Measurements from ENCODE around the gene THAP8.
"Not testable (repeated sequence)": the region's sequence is repeated elsewhere in the genome, so short reads cannot be mapped to it uniquely, and the experiment has no call there.

Gene THAP8

DNA sequence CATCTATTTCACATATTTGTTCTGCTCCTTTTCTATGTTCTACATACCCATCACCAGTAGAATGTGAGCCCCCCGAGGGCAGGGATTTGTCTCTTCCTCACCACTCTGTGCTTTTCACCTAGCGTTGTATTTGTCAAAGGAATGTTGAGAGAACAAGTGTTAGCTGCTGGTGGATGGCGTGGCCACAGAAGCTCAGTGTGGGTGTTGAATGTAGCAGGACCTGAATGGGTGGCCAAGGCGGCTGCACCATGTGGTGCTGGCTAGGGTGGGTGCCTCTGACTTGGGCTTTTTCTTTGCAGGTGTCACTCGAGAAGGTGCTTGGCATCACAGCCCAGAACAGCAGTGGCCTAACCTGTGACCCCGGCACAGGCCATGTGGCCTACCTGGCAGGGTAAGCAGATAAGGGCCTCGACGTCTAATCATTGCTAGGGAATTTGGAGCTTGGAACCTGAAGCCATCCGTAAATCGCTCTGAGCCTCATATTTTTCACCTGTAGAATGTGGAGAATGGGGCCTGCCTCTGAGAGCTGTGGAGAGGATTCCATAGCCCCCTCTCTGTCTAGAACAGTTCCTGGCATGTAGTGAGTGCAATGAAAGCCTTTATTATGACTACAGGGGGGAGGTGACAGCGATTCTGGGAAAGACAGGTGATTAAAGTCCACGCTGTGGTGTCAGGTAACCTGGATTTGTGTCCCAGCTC, 4.5 kb upstream of the THAP8 start:
- no peak overlapping the region for H3K4me3 ChIP-seq (ENCODE audit: low read length)
- no peak for TF ChIP-seq ZNF274 (IDR thresholded peaks at IDR 0.05; ENCODE audit: low read depth, low read length)

DNA sequence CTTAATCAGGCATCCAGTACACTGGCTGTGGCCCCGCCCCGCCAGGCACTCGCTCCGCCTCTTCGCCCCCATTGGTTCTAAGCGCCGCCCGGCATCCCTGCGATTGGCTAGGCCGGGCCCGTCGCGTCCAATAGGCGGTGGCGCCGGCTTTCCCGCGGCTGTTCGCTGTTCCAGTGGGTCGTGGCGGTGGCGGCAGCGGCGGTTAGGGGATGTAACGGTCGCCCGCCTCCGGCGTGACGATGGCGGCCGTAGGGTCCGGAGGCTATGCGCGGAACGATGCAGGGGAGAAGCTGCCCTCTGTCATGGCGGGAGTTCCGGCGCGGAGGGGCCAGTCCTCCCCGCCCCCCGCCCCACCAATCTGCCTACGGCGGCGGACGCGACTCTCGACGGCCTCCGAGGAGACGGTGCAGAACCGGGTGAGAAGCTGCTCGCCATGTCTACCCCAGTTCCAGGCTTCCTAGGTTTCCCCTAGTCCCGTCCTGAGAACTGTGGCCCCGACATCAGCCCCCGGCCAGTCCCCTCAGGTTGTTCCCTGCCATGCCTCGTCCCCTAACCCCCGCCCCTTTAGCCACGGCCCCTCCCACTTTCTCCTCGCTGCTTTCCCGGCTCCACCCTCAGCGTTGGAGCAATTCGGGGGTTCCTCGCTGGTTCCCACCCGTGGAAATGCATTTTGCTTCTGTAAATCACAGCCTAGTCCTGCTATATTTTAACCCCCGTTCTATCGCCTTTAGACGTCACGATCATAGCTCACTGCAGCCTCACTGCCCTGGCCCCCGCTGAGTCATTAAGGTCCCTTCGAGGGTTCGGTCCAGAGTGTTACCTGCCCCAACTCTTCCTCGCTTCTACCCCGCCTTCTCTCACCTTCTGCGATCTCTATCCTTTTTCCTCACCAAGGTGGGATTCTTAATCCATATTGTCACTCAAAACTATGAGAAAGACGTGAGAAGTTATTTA, 925 bp upstream of the THAP8 start, which contains the start of gene WDR62:
WDR62 (plus strand) TSS at position 165 of the 954 bp plus-strand sequence; CDS start at position 240, 75 bp downstream.
- peak within 1 kb of the TSS; percentile 92 for H3K4me3 ChIP-seq (ENCODE audit: low read length)
- TF ChIP-seq ZNF274 (IDR thresholded peaks at IDR 0.05; ENCODE audit: low read depth, low read length): no peak

DNA sequence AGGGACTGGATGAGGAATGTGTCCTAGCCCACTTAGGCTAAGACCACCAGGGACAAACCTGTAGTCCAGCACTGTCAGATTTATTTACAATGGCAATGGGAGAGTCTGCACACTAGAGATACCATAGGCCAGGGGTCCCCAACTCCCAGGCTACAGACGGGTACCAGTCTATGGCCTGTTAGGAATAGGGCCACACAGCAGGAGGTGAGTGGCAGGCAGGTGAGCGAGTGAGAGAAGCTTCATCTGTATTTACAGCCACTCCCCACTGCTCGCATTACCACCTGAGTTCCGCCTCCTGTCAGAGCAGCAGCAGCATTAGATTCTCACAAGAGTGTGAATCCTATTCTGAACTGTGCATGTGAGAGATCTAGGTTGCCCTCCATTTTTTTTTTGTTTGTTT, 2.4 kb downstream of the THAP8 start:
- no peak overlapping the region for H3K4me3 ChIP-seq (ENCODE audit: low read length)
- TF ChIP-seq ZNF274 (IDR thresholded peaks at IDR 0.05; ENCODE audit: low read depth, low read length): no peak

DNA sequence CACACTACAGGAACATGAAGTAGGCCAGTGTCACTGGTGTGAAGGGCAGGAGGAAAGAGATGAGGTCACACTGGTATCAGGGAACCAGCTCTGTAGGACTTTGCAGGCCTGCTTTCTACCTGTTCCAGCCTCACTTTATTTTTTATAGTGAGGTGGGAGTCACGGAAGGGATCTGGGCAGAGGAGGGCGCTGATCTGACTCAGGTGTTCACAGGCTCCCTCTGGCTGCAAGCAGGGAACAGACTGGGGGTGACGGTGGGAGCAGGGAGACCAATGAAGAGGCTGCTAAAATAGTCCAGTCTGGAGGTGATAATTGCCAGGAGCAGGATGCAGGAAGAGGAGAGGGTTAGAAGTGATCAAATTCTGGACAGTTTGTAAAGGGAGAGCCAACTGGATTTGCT, 2.8 kb downstream of the THAP8 start:
- no peak for TF ChIP-seq ZNF274 (IDR thresholded peaks at IDR 0.05; ENCODE audit: low read depth, low read length)
- H3K4me3 ChIP-seq (ENCODE audit: low read length): no peak overlapping the region

DNA sequence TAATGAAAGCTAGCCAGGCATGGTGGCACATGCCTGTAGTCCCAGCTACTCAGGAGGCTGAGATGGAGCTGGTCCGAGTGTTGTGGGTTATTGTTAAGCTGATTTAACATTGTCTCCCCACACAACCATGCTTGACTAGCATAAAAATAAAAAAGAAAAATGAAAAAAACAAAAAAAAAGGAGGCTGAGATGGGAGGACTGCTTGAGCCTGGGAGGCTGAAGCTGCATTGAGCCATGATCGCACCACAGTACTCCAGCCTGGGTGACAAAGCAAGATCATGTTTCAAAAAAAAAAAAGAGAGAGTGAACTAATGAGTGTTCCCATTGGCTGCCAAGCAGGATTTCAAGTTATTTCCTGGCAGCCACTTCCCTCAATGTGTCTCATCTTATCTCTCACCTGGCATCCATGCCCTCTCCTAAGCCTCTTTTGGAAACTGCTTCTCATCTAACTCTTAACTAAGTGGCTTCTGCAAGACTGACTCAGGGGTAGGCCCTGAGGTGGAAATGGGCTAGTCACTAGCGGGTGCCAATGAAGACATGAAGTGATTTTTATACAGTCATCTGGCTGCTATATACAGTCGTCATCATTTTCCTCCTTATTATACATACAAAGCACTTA, 4.9 kb downstream of the THAP8 start:
- H3K4me3 ChIP-seq (ENCODE audit: low read length): no peak overlapping the region
- no peak for TF ChIP-seq ZNF274 (IDR thresholded peaks at IDR 0.05; ENCODE audit: low read depth, low read length)

DNA sequence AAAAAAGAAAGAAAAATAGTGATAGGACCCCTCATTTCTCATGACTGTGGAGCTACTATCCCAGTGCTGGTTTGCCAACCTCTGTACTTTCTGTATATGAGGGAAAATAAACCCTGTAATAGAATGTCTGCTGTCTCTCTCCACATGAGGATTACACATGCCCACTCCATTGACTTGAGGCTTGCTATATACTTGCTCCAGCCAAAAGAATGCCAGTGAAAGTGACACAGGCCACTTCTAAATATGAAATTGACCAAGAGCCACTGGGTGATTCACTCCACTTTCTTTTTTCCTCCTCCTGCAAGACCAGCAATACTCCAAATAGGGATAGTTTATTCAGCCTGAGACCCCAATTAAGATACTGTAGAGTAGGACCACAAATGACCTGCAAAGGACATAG, 6.2 kb downstream of the THAP8 start:
- no peak for TF ChIP-seq ZNF274 (IDR thresholded peaks at IDR 0.05; ENCODE audit: low read depth, low read length)
- no peak overlapping the region for H3K4me3 ChIP-seq (ENCODE audit: low read length)

DNA sequence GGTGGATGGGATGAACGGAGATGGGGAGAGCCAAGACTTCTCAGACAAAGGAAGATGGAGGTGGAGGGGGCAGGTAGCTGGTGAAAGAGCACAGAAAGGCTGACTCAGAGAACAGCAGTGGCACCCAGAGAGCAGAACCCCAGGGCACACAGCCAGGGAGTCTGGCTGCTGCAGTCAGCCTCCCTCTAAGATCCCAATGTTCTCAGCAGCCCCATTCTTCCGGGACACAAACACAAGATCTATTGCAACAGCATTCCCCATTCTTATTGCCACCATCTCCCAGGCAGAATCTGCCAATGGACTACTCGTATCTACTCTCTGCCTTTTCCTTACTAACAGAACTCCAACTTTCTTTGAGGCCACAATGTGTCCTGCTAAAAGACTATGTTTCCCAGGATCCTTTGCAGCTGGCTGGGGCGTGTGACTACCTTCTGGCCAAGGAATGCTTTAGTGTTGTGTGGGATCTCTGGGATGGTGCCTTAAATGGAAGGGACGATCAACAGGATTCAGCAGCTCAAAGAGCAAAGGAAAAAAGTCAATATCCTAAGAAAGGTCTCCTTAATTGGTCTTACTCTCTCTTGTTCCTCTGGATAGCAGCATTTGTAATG, 7.5 kb downstream of the THAP8 start:
- H3K4me3 ChIP-seq (ENCODE audit: low read length): no peak overlapping the region
- no peak for TF ChIP-seq ZNF274 (IDR thresholded peaks at IDR 0.05; ENCODE audit: low read depth, low read length)

DNA sequence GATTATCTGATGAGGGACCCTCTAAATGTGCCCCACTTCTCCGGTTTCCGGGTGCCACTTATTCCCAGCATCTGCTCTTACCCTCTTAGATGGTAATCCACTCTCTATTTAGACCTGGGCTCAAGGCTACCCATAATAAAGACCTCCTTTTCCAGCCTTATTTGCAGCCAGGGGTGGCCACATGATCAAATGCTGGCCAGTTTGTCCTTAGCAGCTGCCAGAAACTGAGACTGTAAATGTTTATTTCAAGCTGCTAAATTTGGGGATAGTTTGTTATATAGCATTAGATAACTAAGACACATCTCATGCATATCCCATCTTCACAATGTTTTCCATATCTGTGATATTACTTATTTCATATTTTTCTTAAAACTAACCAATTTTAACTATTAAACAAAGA, 10.1 kb downstream of the THAP8 start:
- no peak for TF ChIP-seq ZNF274 (IDR thresholded peaks at IDR 0.05; ENCODE audit: low read depth, low read length)
- no peak overlapping the region for H3K4me3 ChIP-seq (ENCODE audit: low read length)

DNA sequence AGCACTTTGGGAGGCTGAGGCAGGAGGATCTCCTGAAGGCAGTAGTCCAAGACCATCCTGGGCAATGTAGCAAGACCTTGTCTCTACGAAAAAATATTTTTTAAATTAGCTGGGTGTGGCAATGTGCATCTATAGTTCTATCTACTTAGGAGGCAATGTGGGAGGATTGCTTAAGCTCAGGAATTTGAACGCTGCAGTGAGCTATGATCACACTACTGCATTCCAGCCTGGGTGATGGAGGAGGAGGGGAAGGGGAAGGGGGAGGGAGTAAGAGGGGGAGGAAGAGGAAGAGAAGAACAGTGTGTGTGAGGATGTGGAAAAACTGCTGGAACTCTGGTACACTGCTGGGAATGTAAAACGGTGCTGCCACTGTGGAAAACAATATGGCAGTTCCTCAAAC, 12.3 kb downstream of the THAP8 start:
- no peak for TF ChIP-seq ZNF274 (IDR thresholded peaks at IDR 0.05; ENCODE audit: low read depth, low read length)
- H3K4me3 ChIP-seq (ENCODE audit: low read length): no peak overlapping the region

DNA sequence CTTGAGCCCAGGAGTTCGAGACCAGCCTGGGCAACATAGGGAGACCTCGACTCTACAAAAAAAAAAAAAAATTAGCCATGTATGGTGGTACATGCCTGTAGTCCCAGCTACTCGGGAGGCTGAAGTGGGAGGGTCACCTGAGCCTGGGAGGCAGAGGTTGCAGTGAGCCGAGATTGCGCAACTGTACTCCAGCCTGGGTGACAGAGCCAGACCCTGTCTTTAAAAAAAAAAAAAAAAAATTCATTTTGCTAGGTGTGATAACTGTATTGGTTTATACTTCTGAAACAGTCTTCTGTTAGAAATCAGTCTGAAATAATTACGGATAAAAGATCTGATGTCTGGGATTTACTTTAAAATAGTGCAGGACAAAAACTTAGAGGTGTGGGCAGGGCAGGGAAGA, 13.0 kb downstream of the THAP8 start:
- not testable (repeated sequence) for H3K4me3 ChIP-seq (ENCODE audit: low read length)

DNA sequence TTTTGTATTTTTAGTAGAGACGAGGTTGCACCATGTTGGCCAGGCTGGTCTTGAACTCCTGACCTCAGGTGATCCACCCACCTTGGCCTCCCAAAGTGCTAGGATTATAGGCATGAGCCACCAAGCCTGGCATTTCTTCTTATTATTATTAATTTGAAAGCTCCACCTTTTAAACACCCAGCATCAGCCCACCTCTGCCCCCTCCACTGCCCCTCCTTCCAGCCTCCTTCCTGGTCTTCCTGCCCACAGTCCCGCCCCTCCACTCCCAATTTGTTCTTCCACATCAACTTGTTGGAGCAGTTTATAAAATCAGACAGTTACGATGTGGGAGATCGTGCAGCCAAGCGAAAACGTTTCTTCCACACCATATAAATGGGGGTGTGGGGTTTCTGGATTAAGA, 13.6 kb downstream of the THAP8 start:
- no peak overlapping the region for H3K4me3 ChIP-seq (ENCODE audit: low read length)
- TF ChIP-seq ZNF274 (IDR thresholded peaks at IDR 0.05; ENCODE audit: low read depth, low read length): no peak

DNA sequence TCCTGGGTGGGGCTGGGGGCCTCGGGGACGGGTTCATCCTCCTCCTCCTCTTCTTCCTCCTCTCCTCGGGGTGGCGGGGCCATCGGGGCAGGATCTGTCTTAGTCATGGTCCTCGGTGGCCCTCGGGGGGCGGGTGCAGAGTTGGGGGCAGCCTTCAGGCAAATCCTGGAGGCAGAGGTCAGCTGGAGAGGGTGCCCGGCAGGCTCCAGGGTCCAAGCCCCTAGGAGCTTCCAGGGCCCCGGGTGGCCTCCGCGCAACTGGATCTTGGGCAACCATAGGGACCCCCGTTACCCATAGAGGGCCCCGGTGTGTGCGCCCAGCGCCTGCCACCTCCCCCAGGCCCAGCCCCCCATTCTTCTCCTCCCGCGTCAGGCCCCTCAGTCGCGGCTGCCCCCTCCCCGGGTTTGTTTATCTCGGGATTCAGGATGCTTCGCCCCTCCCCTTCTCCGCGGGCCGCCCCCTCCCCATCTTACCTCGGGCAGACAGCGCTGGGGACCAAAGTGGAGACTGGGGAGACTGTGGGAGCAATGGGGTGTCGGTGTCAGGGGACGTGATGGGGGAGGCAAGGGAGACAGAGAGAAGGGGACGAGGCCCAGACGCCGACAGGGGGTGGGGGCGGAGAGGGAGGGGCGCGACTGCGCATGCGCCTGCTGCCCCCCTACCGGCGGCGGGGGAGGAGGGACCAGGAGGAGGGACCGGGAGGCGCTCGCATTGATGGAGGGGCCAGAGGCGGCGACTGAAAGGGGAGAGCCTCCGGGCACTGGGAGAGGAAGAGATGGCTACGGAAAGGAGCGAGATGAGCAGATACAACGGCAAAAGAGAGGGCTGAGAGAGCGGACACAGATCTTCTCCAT, 21.6 kb downstream of the THAP8 start, which contains the start of gene CLIP3:
CLIP3 (minus strand) TSS at position 623 of the 854 bp plus-strand sequence; CDS start at position 107, 516 bp downstream.
- peak within 1 kb of the TSS; percentile 5; the same call in 1 of the 2 replicates for H3K4me3 ChIP-seq (ENCODE audit: low read length)
- no peak for TF ChIP-seq ZNF274 (IDR thresholded peaks at IDR 0.05; ENCODE audit: low read depth, low read length)

DNA sequence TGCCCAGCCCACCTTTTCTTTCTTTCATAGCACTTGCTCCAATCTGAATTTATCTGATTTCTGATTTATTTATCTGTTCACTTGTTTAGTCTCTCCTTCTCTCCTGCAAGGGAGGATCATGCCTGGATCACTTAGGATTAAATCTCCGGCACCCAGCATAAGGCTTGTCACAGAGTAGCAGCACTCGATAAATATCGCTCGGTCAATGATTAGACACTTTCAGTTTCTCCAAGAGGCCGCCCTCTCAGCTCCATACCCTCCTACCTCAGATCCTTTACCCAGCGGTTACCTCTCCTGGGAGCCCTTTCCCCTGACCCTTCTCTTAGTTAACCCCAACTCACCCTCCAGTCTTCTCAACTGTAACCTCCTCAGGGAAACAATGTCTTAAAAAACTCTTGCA, 22.8 kb downstream of the THAP8 start:
- H3K4me3 ChIP-seq (ENCODE audit: low read length): no peak overlapping the region
- no peak for TF ChIP-seq ZNF274 (IDR thresholded peaks at IDR 0.05; ENCODE audit: low read depth, low read length)

All from GM08714 (cell line).